Posterior cingulate gyrus (tissue), 11 donors: ENCODE results near the gene GLI3.

ENCODE experiments used
- DNase-seq, 10 donors: peaks; one replicate each; pipeline versions ENCODE4 v3.0.0 to v3.0.0-alpha.2; 2020 to 2021; ENCODE audit warnings: mixed read lengths in 3 of 10
- intact Hi-C: fragments of 100-400 bp; cut with DNase I; formaldehyde crosslinking; loops from one replicate; pipeline ENCODE4 v1.15.1; 2023

GLI3 gene

DNA sequence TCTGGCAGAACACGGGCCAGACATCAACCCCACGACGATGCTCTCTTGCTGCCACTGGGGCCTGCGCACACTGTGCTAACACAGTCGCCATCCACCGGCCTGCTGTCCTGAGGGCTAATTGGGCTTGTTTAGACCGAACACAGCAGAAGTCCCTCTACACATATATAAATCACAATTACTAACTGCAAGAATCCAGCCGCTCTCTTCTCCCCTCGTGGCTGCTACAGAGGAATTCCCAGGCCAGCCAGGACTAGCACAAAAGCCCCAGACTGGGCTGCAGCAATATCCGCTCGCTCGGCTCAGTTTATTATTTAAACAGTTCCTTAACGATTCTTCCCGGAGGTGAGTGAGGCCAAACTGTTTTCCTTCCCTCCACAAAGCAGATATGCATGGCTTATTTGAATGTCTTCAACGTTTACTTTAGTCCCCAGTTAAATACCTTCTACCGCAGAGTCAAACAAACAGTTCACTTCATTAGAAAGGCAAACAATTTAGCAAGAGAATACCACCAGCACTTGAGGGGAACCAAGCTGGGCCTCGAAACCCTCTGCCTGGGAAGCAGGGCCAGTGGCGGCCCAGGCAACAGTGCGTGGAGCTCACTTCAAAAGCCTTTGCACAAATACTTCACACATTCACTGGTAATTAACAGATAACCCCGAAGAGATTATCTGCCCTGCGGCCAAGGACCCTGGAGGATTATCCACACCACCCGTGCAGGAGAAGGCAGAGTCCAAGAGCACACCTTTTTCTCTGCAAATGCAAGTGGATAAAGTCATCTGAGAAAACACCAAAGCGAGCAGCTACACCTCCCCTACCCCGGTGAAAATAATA is 145.3 kb downstream of the GLI3 start:
- DNase-seq: no peak
- intact Hi-C loops: no loop called here

DNA sequence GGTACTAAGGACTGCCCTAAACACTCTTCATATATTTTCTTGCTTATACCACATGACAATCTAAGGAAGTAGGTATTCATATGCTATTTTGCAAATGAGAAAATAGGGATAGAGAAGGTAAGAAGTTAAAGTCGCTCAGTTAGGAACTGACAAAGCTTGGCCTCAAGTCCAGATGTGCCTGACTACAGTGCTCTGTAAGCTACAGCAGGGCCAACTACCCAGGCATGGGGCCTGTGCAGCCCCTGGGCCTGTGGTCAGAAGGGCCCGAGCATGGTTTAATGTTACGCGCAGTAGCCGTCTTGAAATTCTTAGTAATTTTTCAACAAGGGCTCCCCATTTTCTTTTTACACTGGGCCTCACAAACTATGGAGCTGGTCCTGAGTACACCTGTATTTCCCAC is 146.2 kb downstream of the GLI3 start:
- no peak for DNase-seq
- intact Hi-C loops: no loop called here

DNA sequence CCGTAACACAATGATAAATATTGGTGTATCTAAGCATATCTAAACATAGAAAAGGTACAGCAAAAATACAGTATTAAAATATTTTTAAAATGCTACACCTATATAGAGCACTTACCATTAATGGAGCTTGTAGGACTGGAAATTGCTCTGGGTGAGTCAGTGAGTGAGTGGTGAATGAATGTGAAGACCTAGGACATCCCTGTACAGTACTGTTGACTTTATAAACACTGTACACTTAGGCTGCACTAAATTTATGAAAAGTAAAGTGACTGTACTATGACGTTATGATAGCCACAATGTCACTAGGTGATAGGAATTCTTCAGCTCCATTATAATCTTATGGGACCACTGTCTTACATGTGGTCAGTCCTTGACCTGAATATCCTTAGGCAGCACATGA is 147.0 kb downstream of the GLI3 start:
- intact Hi-C loops: no loop called here
- DNase-seq: no peak

DNA sequence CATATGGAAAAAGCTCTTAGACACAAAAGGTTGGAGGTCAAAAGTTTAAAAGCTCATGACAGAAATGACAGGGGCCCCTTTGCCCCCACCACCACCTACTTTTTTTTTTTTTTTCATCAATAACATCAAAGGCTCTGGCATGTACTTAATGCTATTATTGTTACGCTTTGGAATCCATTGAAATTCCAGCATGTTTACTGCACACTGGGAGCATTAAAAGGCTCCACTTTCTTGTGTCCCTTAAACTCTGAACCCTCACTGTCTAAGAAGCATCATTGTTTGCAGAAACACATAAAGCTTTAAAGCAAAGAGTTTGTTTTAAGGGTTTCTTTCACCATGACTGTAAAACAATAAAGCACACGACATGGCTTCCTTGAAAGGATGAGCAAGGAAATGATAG is 149.4 kb downstream of the GLI3 start:
- DNase-seq: no peak
- intact Hi-C loops: no loop called here

DNA sequence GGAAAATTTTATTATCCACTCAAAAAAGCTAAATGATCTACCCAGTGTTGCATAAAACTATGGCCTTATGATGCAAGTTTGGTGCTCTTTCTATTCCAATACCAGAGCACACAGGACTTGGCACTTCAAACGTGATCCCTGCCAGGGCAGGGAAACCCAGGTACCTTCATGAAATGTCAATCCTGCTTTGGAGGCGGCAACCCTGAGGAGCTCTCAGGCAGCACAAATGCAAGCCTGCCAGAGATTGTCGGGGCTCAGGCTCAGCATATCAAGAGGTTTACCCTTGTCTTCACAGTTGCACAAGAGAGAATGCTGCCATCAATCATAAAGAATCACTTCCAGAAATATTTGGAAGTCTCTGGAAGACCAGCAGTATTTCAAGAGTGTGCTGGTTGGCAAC is 151.5 kb downstream of the GLI3 start:
- intact Hi-C loops: no loop called here
- no peak for DNase-seq

DNA sequence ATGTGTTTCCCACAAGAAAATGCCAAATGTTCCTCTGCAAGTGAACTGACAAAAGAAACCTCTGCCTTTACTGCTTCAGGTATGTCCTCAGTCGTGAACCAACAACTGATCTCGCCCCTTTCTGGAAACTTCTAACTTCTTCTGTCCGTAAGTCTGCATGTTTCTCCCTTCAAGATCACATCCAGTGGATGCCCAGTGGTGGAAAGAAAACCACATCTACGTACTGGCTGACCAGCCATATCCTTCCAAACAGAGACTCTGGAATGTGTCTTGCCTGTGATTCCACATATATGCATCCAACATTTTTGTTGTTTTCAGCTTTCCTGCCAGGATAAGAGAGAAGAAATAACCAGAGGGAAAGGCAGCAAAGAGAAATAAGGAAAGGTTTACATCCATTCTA is 152.7 kb downstream of the GLI3 start:
- DNase-seq: no peak
- intact Hi-C loops: no loop called here

DNA sequence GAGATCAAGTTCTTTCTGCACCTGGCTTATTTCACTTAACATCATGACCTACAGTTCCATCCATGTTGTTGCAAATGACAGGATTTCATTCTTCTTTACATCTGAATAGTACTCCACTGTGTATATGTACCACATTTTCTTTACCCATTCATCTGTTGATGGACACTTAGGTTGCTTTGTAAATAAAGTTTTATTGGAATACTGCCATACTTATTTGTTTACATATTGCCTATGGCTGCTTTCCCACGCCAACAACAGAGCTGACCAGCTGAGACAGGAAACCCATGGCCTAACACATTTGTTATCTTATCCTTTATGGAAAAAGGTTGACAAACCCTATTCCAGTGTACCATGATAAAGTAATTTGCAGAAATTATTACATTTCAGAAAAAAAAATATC is 153.7 kb downstream of the GLI3 start:
- no peak for DNase-seq

DNA sequence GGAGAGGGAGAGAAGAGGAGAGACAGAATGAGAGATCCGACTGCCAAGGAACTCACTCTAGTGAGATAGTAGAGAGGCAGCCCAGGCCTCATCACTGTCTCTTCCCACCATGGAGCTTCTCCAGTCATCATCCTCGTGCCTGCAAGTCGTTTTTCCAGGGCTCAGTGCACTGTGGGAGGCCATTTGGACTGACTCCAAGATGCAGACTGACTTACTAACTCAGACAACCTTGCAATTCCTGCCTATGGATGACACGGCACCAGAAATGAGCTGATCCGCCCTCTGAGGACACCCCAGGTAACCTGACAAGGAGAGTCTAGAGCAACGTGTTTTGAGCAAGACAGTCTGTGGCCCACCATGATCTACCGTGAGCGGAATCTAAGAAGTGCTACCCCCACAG is 154.9 kb downstream of the GLI3 start:
- no peak for DNase-seq
- intact Hi-C loops: no loop called here

More for the DNA sequence above, 153.7 kb downstream of the GLI3 start:
- intact Hi-C loops: no loop called here

DNA sequence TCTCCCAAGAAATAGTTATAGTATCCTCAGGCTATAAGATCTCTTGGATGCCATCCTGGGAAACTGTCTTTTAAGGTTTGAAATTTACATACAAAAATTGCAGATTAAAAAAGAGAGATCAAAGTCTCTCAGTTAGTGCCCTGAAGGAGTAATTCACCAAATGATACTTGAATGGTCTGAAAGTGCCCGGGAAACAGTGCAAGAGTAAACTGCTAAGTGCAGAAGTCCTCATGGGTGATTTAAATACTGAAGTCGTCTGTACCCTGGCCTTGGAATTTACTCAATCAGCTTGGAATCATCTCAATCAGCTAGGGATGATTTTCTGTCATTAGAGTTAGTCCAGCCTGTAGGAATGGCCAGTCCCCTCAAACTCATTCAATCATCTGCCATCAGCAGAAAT is 155.3 kb downstream of the GLI3 start:
- intact Hi-C loops: no loop called here
- DNase-seq: no peak

DNA sequence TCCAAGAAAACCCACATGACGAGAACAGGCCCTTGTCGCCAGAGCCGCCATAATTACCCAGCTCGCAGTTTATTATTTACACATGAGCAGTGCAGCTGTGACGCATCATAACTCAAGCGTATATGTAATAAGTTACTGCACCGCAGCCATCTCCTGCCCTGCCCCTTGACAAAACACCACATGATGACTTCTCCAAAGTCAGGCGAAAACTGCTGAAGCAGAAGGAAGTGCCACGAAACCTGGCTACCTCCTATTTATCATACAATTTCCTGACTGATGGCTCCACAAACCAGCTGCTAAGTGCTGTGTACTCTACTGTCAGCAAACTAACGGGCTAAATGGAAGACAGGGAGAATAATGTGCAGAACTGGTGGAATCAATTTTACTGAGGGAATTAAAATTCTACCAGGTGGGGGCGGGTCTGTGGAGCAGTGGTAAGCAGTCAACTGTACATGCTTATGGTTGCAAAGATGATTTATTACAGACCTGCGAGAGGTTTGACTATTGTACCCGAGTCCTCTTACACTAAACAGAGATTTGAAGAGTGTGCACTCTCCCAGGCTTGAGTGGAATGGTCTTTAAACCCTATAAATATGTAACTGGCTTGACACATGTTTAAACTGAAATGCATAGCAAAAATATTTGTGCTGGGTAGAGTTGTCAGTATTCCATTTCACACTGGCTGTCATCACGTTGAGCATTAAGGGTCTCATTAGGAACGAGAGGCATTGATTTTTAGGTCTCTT is 156.0 kb downstream of the GLI3 start:
- intact Hi-C loops: no loop called here
- DNase-seq: no peak

DNA sequence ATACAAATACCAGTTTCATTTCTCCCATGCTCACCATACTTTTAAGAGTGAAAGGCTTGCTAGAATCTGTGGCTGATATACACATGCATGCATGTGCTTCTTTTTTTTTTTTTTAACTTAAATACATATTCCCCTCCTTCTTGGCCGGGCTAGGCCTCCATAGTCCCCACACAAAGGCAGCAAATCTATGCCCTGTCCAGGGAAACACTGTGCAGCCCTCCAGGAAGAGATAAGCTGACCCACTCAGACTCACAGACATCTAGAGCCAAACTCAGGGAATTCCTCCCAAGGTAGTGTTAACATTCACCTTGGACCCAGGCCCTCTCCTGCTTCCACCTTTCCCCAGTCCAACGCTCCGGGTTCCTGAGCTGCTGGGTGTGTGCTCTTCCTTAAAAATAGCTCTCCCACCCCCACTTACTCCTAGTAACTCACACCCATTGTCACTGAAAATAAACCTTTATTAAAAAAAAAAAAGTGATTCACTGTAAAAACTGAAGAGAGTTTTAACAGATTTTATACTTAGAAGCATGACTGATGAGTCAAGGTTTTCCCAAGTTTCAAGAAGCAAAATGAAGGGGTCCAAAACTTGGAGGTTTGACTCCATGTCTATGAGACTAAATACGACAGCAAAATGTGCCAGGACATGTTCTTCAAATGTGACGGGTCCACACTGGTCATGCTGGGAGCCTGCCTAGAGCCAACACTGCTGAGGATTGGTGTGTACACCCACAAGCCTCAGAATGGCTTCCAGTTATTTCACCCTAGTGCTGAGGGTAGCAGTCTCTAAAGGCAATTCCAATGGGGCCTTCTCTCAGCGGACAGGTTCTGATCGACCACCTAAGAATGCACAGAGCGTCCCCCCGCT is 159.5 kb downstream of the GLI3 start:
- no peak for DNase-seq
- intact Hi-C loops: no loop called here

DNA sequence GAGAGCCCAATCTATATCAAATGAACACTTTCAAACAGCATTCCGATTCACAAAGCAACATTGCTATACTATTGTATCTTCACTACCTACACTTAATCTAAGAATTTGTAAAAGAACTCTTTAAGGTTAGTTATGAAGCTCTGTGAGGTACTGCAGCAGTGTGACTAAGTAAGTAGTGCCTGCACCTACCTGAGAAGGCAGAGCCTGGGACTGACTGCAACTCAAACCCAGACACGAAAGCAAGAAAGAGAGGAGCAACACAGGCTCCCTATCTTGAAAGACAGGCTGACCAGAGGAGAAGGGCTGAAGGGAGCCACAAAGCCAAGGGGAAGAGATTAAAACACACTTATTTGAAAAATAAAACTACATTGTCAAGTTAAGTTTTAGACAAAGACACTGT is 160.1 kb downstream of the GLI3 start:
- intact Hi-C loops: no loop called here
- no peak for DNase-seq

DNA sequence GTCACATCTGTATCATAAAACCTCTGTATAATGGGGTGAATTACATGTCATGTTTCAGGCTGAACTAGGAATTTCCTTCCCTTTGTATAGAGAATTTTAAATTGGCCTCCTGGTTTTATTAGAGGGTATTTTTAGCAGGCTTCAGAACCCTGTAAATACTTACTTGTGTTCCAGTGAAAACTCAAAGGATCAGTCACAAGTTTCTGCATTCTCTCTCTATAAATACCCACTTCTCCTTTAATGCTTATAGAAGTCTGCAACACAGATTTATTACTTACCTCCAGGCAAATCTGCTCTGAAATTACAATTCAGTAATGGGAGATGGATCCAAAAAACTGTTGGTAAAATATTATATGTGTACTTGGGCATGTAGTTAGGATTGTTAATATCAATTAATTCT is 161.6 kb downstream of the GLI3 start:
- no peak for DNase-seq
- intact Hi-C loops: no loop called here

DNA sequence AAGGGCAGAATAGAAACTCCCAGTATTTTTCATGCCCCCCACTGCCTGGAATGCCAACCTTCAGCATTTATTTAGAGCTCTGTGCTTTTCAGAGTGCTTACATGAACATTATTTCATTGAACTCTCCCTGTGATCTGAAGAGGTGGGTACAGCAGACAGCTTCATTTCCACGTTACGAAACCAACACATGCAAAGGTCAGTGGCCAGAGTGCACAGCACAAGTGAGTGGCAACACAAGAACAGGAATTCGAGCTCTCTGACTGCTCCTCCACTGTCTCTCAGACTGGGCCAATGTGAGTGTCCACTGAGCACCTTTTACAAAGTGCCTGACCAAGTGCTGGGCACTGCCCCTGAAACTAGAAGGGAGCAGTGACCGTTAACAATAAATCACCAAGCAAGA is 162.9 kb downstream of the GLI3 start:
- DNase-seq: no peak
- intact Hi-C loops: no loop called here

DNA sequence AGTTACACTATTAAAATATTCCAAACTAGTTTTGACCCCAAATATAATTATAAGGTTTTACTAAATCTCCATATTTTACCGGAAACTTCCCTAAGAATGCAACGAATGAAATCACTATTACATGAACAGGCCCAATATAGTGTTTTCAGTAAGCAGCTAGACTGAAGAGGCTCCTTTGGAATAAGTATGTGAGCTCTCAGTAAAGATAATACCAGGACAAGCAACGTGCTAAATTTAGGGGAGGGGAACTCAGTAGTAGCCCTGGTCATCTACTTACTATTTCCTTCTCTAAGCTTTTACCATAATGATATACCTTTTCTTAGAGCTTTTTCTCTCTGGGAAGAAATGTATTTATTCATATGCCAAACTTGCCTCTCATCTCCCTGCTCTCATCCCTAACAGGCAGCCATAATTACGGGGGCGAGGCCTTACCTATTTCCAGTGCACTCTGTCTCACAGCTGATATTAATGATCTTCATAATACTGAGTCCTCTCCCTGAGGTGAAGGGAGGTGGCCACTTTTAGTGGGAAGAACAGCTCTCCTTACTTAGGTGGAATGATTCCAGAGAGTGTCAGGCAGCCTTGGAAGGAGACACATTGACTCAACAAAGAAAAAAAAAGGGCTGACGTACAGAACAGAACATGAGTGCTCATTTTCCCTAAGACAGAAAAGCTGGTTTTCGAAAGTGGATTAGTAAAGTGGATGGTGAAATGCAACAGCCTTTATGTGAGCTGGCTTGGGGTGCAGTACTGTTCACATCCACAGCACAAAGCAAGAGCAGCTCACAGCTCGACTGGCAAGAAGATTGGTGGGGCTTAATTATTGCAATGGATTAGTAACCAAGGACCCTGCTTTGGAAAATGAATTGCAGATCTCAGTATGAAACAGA is 165.4 kb downstream of the GLI3 start:
- intact Hi-C loops: no loop called here
- DNase-seq: no peak

DNA sequence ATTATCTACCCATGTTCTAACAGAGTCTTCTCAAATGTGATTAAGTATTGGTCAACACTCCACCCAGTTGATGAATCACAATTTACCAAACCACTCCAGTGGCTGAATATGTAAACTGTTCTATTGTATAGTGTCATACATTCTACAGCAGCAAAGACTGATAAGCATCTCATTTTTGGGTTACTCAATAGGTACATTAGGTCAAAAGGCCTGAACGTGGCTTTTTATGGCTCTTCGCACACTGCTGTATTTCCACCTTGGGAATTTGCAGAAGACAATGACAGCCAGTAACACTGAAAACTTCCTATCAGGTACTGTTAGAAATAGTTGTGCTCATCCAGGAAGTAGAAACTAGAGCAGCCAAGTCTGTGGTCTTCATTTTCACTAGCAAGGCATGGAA is 166.9 kb downstream of the GLI3 start:
- intact Hi-C loops: no loop called here
- DNase-seq: no peak

DNA sequence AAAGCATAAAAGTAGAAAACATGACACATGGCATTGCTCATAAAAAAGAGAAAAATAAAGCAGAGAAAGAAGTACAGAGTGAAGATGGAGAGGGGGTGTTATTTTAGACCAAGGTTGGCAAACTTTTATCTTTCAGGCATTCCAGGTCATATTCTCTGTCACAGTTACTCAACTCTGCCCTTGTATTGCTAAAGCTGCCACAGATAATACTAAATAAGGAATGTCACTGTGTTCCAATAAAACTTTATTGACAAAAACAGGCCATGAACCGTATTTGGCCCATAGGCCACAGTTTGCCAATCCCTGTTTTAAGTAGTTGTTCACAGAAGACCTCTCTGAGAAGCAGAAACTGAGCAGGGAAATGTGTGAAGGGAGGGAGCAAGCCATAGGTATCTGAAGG is 167.4 kb downstream of the GLI3 start:
- intact Hi-C loops: no loop called here
- DNase-seq: no peak

DNA sequence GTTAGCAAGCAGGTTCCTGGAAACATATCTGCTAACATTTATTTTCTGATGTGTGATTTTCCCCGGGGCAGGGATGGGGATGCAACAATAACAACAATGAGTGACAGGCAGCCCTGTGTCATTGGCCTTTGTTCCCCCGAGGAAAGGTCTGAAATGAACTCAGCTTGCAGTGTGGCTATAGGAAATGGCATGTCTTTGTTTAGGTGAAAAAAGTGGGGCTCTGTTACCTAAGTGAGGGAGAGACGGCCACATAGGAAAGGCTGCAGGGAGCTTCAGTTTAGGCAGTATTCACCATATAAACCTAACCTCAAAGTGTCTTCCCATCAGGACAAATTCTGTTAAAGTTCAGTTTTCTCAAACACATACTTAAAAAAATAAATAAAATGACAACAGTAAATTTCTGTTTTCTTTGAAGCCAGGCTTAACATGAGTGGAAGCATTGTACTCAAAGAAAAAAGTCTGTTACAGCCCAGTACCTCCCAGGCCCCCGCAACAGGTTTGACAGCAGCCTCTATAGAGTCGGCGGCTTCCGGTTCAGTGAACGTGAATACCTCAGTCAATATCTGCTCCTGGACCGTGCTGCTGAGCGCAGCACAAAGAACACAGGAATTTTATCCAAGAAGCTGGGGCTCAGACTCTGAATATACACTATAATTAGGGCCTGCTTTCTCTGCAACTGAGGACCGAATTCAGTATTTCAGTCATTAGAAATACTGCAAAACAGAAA is 168.3 kb downstream of the GLI3 start:
- intact Hi-C loops: no loop called here

DNA sequence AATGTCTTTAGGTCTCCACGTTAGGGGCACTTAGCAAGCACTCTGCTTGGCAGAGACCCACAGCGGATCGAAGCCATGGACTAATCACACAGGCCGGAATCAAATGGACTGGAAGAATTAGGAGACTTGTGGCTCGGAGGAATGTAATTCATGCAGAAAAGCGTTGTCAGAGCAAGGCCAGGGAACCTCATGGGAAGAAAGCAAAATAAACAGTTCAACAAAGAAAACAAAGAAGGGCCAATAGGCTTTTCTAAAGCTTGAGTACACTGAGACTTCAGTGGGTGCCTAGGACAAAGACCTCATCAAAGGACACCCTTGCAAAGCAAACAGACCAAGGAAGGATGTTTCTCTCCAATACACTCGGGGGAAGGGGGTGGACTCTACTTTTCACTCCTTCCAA is 171.1 kb downstream of the GLI3 start:
- DNase-seq: no peak

More for the DNA sequence above, 168.3 kb downstream of the GLI3 start:
- no peak for DNase-seq

DNA sequence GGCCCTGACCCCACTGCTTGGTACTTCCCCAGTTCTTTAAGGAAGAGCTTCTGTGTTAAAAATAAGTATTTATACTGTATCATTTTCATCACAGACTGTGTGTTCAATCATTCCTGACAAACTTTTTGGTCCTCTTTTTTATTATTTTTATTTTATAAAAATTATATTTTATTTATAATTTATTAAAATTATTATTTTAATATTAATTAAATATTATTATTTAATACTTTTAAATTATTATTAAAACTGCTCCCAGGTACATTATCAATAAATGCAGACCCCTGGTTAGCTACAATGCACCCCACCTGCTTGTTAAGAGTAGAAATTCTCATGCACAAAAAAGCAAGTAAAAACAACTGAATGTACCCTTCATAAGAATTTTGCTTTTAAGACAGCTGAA is 172.0 kb downstream of the GLI3 start:
- intact Hi-C loops: no loop called here
- DNase-seq: no peak

More for the DNA sequence above, 171.1 kb downstream of the GLI3 start:
- intact Hi-C loops: no loop called here
